Measurements from ENCODE around the gene PSMD5. TPM values are rescaled to one million over a fixed set of nuclear protein-coding genes. Genes with fewer than 3 reads are reported as not detected.
A peak's percentile ranks its signal among the peaks of the same experiment; 100 is the strongest.

Gene PSMD5
- polyA plus RNA-seq, 1 donor (not counting 4 experiments of a cell fraction or from before 2014, with no cell fraction given): 55.2 TPM

DNA sequence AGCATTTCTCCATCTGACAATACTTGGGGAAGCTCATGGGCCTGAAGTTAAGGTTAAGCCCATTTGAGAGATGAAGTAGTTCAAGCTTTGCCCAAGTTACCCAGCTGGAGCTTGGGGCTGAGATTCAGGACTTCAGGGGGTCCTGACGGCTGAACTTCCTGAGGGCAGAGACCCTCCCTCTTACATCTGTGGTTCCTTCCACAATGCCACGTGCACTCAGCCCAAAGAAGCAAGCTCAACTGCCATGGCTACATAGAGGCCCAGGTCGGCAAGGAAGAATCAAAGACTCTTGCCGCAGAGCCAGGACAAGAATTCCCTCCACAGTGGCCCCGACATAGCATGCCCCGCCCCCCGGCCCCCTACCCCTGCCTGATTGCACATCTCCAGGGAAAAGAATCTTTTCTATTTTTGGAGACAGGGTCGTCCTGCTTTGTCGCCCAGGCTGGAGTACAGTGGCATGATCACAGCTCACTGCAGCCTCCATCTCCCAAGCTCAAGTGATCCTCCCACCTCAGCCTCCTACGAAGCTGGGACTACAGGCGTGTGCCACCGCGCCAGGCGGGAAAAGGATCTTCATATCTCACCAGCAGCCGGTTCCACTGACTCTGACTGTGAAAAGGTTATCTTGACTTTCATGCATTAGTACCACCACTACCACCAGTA lies 25.1 kb upstream of the PSMD5 start:
- Histone ChIP-seq H3K27ac (ENCODE audit: control insufficient read depth, insufficient read depth, low read length) (peak overlapping the region; percentile 85), H3K4me3 (ENCODE audit: control insufficient read depth in 2 of 3, extremely low read depth in 1 of 3, insufficient read depth in 2 of 3, low read depth in 1 of 3, low read length in 3 of 3) (peak overlapping the region in 1 of 3 experiments; percentile 65), H2AFZ (ENCODE audit: control insufficient read depth, low read length) (peak overlapping the region; percentile 94), H3K4me2 (ENCODE audit: control insufficient read depth, extremely low read depth, insufficient read depth, low read depth, low read length) (peak overlapping the region; percentile 89), H3K27me3 (ENCODE audit: control insufficient read depth, extremely low read depth, insufficient read depth, low read length) (no peaks in the 10 kb centered on the region), H3K4me1 (ENCODE audit: control insufficient read depth, extremely low read depth, insufficient read depth, low read length) (peaks cover 11% of the 10 kb centered on the region), H3K9me1 (ENCODE audit: control insufficient read depth, extremely low read depth, insufficient read depth, low read length) (no peaks in the 10 kb centered on the region), H3K9me3 (ENCODE audit: control insufficient read depth, low read depth, low read length) (no peaks in the 10 kb centered on the region), H3K79me2 (ENCODE audit: control insufficient read depth, insufficient read depth, low read length) (no peaks in the 10 kb centered on the region), H3K36me3 (ENCODE audit: control insufficient read depth in 2 of 2, extremely low read depth in 1 of 2, insufficient read depth in 2 of 2, low read length in 2 of 2) (peaks cover 1 to 35% of the 10 kb centered on the region in 2 experiments), H3K9ac (ENCODE audit: control insufficient read depth, extremely low read depth, insufficient read depth, low read length) (peak overlapping the region; percentile 69), H4K20me1 (ENCODE audit: control insufficient read depth, extremely low read depth, insufficient read depth, low read length) (no peaks in the 10 kb centered on the region)
- dilution Hi-C loops (cut with MboI; ENCODE audit: extremely low pct_ligation_motif_present, low sequenced_read_pairs): no loop called here
- no peak for DNase-seq (ENCODE audit: low read depth, low spot score)
- TF ChIP-seq EZH2 (IDR thresholded peaks at IDR 0.05; ENCODE audit: low read length) (no peak), CTCF (optimal IDR thresholded peaks at IDR 0.05 in 1 of 3, IDR thresholded peaks at IDR 0.05 in 1 of 3, conservative IDR thresholded peaks at IDR 0.05 in 1 of 3; ENCODE audit: extremely low read depth in 1 of 3, insufficient read depth in 2 of 3, low read length in 3 of 3) (no peak)
- no peak for FAIRE-seq

- no peaks in the 10 kb centered on the region for H3K79me2 ChIP-seq (ENCODE audit: control insufficient read depth, insufficient read depth, low read length)
- peaks cover 3 to 30% of the 10 kb centered on the region in 2 experiments for H3K36me3 ChIP-seq (ENCODE audit: control insufficient read depth in 2 of 2, extremely low read depth in 1 of 2, insufficient read depth in 2 of 2, low read length in 2 of 2)
- peaks cover 10% of the 10 kb centered on the region for H3K4me1 ChIP-seq (ENCODE audit: control insufficient read depth, extremely low read depth, insufficient read depth, low read length)
- H3K4me3 ChIP-seq (ENCODE audit: control insufficient read depth in 2 of 3, extremely low read depth in 1 of 3, insufficient read depth in 2 of 3, low read depth in 1 of 3, low read length in 3 of 3): no peak overlapping the region
- no peak overlapping the region for H3K4me2 ChIP-seq (ENCODE audit: control insufficient read depth, extremely low read depth, insufficient read depth, low read depth, low read length)
- H3K27ac ChIP-seq (ENCODE audit: control insufficient read depth, insufficient read depth, low read length): no peak overlapping the region
- no peaks in the 10 kb centered on the region for H3K27me3 ChIP-seq (ENCODE audit: control insufficient read depth, extremely low read depth, insufficient read depth, low read length)
- H2AFZ ChIP-seq (ENCODE audit: control insufficient read depth, low read length): no peak overlapping the region
- no peak for TF ChIP-seq EZH2 (IDR thresholded peaks at IDR 0.05; ENCODE audit: low read length)
- no peak for TF ChIP-seq CTCF (optimal IDR thresholded peaks at IDR 0.05 in 1 of 3, IDR thresholded peaks at IDR 0.05 in 1 of 3, conservative IDR thresholded peaks at IDR 0.05 in 1 of 3; ENCODE audit: extremely low read depth in 1 of 3, insufficient read depth in 2 of 3, low read length in 3 of 3)
- no peaks in the 10 kb centered on the region for H4K20me1 ChIP-seq (ENCODE audit: control insufficient read depth, extremely low read depth, insufficient read depth, low read length)
- no peak overlapping the region for H3K9ac ChIP-seq (ENCODE audit: control insufficient read depth, extremely low read depth, insufficient read depth, low read length)
- H3K9me3 ChIP-seq (ENCODE audit: control insufficient read depth, low read depth, low read length): no peaks in the 10 kb centered on the region
- FAIRE-seq (no peak), DNase-seq (ENCODE audit: low read depth, low spot score) (no peak)
- H3K9me1 ChIP-seq (ENCODE audit: control insufficient read depth, extremely low read depth, insufficient read depth, low read length): no peaks in the 10 kb centered on the region
- dilution Hi-C loops (cut with MboI; ENCODE audit: extremely low pct_ligation_motif_present, low sequenced_read_pairs): no loop called here
Measured at GRCh38 chr9:120866651-120867050, 23.9 kb upstream of the PSMD5 start.
